Stimulated activated CD8-positive, alpha-beta memory T cell treated with anti-CD3 and anti-CD28 coated beads, Interleukin-15, amount 100 ng/mL, for 4 hours (primary cell): ENCODE results near the gene TOP3B.
A peak's percentile ranks its signal among the peaks of the same experiment; 100 is the strongest.
"Not testable (repeated sequence)": the region's sequence is repeated elsewhere in the genome, so short reads cannot be mapped to it uniquely, and the experiment has no call there.

ENCODE experiments used
- DNase-seq, 2 donors: peaks; one replicate each; pipeline ENCODE4 v3.0.0-alpha.2; 2020; ENCODE audit warnings: low read depth in 2 of 2

The TOP3B gene

GRCh38 chr22:21945453-21946261 lies 36.9 kb downstream of the TOP3B start:
- DNase-seq, result no peak

DNA sequence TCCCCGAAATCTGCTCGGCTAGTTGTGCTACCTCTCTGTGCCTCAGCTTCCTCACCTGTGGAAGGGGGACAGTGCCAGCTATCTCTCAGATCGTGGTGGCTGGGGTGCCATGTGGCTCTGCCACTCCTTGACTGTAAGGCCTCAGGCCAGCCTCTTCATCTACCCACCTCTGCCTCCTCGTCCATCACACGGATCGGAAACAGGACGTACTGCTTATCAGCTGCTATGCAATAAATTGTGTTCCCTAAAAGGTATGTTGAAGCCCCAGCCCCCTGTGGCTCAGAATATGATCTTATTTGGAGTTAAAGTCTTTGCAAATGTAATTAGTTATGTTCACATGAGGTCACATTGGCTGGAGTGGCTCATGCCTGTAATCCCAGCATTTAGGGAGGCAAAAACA lies 37.7 kb downstream of the TOP3B start:
- no peak for DNase-seq

DNA sequence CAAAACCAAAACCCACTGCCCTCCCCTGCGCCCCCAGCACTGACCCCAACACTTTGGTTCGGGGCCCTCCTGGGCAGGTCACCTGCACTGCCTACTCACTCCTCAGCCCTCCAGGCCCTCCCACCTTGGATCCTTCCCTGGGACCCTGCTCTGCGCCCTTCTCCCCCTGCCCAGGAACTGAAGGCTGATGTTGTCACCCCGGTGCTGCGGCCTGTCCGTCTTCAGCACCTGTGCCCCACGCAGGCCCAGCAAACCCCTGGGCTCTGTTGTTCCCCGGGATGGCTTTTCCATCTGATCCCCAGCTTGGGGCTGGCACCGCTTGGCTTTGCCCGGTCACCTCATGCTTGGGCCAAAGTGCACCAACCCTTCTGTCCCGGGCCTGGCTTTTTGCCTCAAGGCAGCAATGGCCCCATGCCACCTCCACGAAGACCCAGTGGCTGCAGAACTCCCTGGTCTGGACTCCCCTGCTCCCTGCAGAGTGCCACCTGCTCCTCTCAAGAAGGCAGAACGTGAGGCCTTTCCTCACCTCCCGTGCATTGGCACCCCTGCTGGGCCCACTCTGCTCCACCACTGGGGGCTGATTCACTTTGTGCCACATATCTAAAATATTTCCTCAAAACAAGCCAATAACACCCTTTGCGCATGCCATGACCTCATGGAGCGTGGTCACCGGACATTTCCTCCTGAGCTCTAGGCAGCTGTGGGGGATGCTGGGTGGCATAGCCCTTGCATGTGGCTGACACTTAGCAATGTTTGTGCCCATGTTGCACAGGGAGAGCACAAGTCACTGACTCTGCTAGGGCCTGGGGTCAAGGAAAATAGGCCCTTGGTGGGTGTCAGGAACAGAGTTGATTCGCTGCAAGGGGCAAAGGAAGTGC lies 38.8 kb downstream of the TOP3B start:
- DNase-seq, result no peak

DNA sequence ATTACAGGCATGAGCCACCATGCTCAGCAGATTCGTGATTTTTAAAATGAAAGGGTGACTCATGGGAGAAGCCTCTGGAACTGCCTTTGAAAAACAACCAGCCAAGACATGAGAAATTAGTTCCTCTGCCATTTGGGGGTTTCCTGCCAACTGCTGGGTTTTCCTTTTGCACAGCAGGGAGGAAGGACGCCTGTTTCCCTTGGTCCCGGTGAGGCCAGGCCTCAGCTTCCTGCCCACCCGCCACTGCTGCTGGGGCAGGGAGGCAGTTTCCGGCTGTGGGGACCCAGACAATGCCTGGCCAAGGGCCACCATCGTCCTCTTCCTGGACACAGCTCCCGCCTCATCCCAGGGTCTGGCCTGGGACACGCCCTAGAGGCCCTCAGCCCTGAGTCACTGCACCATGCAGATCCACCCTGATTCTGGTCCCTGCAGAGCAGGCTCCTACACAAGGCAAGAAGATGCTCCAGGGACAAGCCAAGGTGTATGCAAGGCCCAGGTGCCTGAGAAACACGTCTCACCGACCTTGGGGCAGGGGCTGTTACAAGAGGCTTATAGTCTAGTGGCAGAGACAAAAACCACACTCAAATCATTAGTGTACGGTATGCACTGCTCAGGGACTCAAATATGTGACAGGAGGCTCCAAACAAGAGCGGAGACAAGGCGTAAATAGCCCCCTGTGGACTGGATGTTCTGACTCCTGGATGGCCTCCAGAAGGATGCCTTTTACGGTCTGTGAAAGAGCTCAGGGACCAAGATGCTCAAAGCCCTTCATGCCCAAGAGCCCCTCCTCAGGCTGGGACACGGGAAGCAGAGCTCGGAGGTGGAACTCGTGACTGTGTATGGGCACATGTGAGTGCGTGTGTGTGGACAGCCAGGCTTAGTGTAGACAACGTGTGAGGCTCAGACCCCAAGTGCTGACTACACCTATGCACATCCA lies 39.9 kb downstream of the TOP3B start:
- no peak for DNase-seq

DNA sequence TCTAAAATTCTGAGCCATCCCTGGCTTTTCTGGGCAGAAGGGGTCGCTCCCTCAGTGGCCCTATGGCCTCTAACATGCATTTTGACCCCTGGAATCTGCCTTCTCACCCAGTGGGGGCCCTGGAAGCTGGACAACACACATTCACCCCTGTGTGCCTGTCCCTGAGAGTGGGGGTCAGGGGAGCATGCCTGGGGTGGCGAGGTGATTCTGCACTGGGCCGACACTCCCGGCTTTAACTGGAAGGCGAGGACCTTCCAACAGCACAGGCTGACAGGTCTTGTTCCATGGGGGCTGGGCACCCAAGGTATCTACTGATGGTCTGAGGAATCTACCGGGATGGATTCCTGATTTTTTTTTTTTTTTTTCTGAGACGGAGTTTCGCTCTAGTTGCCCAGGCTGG lies 40.7 kb downstream of the TOP3B start:
- no peak for DNase-seq

- DNase-seq, result no peak
Measured at GRCh38 chr22:21940521-21940920, 42.1 kb downstream of the TOP3B start.

DNA sequence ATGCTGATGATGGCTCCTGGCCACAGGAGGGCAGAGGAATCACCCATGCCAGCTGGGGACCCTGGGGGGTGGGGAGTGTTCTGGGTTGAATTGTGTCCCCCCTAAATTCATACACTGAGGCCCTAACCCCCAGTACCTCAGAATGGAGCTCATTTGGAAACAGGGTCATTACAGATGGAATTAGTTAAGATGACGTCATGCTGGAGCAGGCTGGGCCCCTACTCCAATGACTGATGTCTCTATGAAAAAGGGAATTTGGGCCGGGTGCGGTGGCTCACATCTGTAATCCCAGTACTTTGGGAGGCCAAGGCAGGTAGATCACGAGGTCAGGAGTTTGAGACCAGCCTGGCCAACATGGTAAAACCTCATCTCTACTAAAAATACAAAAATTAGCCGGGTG lies 42.7 kb downstream of the TOP3B start:
- DNase-seq, result not testable (repeated sequence)

DNA sequence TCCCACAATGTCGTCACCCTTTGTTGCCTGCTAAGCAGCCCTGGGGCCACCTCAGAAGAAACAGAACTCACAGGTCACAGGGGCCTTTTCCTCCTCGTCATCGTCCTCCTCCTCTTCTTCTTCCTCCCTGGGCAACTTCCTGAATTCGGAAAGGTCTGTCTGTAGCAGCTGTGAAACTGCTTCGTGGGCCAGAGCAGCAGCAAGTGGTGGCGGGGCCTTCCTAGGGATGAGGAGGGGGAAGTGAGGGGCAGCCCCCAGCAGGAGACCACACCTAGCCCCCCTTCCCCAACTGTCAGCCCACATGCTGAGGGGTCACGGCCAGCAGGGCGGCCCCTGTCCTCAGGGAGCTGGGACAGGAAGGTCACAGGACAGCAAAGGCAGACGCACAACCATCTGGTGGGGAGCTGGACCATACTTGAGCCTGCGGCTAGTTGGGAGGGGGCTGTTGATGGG lies 43.1 kb downstream of the TOP3B start:
- no peak for DNase-seq

DNA sequence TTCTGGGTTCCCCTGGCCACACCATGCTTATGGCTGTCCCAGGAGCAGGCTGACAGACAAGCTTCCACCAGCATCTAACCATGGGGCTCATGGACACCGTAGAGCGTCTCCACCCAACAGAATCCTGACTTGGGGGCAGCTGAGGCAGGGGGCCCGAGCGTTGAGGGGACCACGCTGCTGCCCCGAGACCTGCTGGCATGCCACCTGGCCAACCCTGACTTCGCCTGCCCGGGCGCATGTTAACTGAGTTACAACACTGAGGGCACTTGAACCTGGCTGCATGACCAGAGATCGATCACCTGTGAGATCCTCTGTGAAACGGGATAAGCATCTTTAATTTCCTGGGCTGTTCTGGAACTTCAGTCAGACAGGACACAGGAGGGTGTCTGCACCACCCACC lies 43.7 kb downstream of the TOP3B start:
- DNase-seq, result no peak

DNA sequence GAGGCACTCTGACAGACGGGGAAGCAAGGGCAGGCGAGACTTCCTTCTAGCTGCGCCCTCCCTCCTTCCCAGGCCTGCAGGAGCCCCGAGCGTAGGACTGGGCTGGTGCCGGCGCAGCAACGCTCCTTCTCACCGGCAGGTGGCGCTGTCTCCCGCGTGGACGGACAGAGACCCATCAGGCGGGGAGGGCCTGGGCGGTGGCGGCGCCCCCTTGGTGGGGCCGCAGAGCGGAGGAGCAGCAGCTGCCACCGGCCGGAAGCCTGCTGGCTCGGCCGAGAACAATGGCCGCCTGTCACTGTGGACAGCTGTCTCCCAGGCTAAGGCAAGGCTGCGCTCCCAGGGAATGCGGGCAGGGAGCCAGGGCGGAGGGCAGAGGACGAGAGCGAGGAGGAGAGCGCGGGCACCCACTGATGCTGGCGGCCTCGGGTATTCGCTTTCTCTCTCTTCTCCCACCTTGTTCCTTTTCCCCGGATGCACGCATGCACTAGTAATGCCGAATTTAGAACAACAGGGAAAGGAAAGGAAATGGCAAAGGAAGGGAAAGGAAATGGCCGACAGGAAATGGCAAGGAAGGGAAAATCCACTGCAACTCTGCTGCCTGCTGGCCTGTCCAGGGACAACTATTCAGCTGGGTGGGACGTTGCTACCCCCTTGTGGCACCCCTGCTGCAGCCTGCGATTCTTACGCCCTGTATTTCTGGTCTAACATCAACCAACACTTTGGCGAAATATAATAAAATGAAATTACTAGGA lies 44.3 kb downstream of the TOP3B start:
- peak; percentile 74 to 75 for DNase-seq

GRCh38 chr22:21937821-21938070 lies 44.8 kb downstream of the TOP3B start:
- DNase-seq, result no peak

DNA sequence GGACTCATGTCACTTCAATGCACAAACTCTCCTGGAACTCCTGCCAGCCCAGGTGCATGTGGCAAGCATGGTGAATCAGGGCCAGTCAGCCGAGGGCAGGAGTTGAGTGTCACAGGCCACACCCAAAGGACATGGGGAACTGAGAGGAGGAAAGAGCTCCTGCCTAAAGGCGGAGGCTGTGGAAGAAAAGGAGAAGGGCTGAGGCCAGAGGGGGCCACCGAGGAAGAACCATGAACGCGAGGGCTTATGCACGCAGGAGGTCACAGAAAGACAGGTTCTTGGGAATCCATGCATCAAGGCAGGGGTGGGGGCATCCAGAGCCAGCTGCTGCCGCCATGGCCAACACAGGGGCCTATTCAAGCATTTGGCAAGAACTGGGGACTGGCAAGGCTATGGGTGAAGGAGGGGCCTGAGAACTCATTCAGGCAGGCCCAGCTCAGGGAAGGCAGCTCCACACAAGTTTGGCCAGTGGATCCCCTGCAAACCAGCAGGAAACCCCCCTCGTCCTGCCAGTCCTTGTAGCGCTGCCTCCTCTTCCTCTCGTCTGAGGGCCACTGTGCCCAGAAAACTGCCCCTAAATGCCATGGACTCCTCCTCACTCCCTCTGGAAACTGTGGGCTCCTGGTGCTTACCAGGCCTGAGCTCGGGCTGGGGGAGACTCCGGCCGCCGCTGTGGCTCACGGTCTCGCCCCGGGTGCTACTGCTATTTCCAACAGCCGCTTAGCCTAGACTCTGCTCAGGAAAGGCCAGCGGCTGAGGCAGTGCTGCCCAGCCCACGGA lies 45.4 kb downstream of the TOP3B start:
- DNase-seq, result no peak

- no peak for DNase-seq
Measured at GRCh38 chr22:21936151-21936775, 46.3 kb downstream of the TOP3B start.

DNA sequence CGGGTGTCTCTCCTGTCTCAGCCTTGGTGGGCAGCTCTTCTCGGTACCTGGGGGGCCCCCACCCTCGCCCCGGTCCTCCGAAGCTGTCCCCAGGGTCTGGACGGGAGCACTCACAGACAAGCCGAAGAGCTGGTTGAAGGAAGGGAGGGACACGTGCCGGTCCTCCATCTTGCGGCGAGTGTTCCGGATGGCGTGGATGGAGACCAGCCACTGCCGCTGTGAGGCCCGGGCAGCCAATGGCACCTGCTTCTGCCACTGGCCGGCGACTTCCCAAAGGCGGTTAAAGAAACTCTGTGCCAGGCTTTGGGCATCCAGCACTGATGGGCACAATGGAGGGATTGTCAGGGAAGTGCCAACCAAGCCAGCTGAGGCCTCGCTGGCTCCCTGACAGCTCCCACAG lies 48.7 kb downstream of the TOP3B start:
- no peak for DNase-seq

GRCh38 chr22:21933413-21933812 lies 49.2 kb downstream of the TOP3B start:
- DNase-seq, result no peak

- DNase-seq, result no peak
Measured at GRCh38 chr22:21932347-21932746, 50.2 kb downstream of the TOP3B start.

DNA sequence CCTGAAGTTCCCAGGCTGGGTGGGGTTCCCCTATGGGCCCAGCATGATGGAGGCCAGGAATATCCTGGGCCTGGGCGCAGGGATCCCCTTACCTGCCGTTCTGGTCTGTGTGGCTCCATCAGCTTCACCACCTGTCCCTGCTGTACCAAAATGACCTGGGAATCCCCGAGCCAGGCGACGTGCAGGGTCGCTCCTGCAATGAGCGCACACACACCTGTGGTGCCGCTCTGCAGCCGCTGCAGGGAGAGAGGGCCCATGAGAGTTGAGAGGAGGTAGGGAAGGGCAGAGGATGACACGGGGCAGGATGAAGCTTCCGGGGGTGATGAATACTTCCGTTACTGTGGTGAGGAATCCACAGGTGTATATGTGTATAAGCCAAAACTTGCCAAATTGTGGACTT lies 51.5 kb downstream of the TOP3B start:
- DNase-seq, result no peak

DNA sequence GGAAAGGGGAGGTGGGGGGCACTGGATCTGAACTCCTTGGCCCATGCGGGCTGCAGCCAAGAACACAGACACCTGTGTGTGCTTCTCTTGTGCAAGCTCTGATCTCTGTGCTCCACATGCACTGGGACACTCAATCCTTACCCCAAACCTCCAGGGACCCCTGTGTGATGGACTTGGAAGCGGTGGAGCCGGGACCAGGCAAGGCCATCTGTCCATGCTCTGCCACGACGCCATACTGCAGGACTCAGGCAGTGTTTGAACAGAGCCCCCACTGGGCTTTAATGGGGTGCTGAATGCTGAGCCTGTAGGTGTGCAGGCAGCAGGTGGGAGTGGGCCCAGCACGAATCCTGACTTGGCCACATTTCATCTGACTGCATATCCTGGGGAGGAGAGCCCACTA lies 53.3 kb downstream of the TOP3B start:
- DNase-seq, result no peak

- no peak for DNase-seq
Measured at GRCh38 chr22:21928048-21928447, 54.5 kb downstream of the TOP3B start.

DNA sequence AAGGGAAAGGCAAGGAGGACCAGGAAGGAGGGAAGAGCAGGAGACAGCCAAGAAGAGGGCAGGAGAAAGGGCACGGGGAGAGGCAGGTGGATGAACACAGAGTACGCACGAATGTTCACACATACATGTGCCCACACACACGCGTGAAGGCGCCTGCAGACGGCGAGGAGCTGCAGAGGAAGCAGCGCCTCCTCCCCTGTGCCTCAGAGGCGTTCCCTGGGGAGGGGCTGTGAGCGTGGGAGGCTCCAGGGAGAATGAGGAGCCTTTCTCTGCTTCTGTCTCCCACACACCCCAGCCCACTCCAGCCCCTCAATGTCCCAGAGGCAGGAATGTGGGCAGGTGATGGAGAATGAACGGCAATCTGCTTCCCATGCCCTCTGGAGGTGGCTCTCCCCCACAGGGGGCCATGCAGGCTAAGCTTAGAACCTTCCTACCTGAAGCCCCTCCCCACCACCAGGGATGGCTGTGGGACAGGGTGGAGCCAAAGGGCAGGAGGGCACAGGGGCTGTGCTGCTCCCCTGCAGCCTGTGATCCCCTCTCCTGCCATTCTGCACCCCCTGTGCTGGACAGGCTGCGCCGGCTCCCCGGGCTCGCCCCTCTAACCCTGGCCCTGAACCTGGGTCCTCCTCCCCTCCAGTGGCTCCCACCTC lies 55.3 kb downstream of the TOP3B start:
- DNase-seq, result no peak
